22Rv1 (cell line): Measurements from ENCODE around the gene LPIN1.

Experiments
- CTCF ChIP-seq: fragments of 450-650 bp; IDR thresholded peaks from 2 replicates; pipeline ENCODE4 v1.5.1; 2017; ENCODE audit warnings: mild to moderate bottlenecking
- ZFX ChIP-seq: fragments of 450-650 bp; IDR thresholded peaks from 2 replicates; pipeline ENCODE4 v1.6.1; 2017; ENCODE audit warnings: antibody characterized with exemption, borderline replicate concordance

- TF ChIP-seq CTCF, result no peak
- no peak for TF ChIP-seq ZFX
These were observed 130.0 kb downstream of the LPIN1 start for GRCh38 chr2:11876436-11876835.
